Measurements from ENCODE around the gene INF2.

GRCh38 chr14:104734051-104734587, 44.7 kb downstream of the INF2 start:
- TF ChIP-seq CTCF (conservative IDR thresholded peaks at IDR 0.05 in 1 of 2, IDR thresholded peaks at IDR 0.05 in 1 of 2; ENCODE audit: extremely low read depth in 1 of 2, insufficient read depth in 1 of 2, low read depth in 1 of 2, low read length in 2 of 2) (no peak), EZH2 (IDR thresholded peaks at IDR 0.05; ENCODE audit: borderline replicate concordance, low read length) (no peak)

All from mammary epithelial cell (primary cell).